Measurements from ENCODE around the gene SAXO1. TPM values are rescaled to one million over a fixed set of nuclear protein-coding genes. Genes with fewer than 3 reads are reported as not detected.

Gene SAXO1
- total RNA-seq, 4 donors from 2014 or later, result 0.20 TPM; not detected in 3

DNA sequence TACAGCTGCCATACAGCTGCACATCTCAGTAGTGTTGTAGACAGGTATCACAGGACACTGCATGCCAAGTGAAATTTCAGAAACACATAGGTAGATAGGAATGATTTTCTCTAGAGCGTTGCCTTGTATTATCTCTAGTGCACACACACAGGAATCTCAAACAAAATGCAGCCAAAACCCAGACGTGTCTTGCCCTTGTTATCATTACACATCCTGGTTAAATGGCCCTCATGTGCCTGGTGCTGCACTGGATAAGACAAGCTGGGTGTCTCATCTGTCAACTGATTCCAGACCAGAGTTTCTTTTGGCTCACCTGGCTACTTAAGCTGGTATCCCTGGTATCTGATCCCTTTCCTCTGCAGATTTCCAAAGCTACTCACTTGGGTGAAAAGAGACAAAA is 59.7 kb downstream of the SAXO1 start:
- ATAC-seq (no peak), DNase-seq (no peak)
- TF ChIP-seq, protein P1, sequence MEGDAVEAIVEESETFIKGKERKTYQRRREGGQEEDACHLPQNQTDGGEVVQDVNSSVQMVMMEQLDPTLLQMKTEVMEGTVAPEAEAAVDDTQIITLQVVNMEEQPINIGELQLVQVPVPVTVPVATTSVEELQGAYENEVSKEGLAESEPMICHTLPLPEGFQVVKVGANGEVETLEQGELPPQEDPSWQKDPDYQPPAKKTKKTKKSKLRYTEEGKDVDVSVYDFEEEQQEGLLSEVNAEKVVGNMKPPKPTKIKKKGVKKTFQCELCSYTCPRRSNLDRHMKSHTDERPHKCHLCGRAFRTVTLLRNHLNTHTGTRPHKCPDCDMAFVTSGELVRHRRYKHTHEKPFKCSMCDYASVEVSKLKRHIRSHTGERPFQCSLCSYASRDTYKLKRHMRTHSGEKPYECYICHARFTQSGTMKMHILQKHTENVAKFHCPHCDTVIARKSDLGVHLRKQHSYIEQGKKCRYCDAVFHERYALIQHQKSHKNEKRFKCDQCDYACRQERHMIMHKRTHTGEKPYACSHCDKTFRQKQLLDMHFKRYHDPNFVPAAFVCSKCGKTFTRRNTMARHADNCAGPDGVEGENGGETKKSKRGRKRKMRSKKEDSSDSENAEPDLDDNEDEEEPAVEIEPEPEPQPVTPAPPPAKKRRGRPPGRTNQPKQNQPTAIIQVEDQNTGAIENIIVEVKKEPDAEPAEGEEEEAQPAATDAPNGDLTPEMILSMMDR (IDR thresholded peaks at IDR 0.05 in 4 of 5, conservative IDR thresholded peaks at IDR 0.05 in 1 of 5), result no peak
- no peak for TF ChIP-seq POLR2A (IDR thresholded peaks at IDR 0.05)
- no peak overlapping the region for H3K27ac ChIP-seq
- intact Hi-C loops (cut with DNase I; ENCODE audit: low total_unique reads), result no loop called here
- H3K4me1 ChIP-seq, result no peaks in the 10 kb centered on the region
- no peaks in the 10 kb centered on the region for H3K36me3 ChIP-seq
- no peaks in the 10 kb centered on the region for H3K9me3 ChIP-seq
- H3K4me3 ChIP-seq, result no peak overlapping the region
- in situ Hi-C loops (cut with MboI; ENCODE audit: low sequenced_read_pairs in 4 of 4), result no loop called here
- no peaks in the 10 kb centered on the region for H3K27me3 ChIP-seq

DNA sequence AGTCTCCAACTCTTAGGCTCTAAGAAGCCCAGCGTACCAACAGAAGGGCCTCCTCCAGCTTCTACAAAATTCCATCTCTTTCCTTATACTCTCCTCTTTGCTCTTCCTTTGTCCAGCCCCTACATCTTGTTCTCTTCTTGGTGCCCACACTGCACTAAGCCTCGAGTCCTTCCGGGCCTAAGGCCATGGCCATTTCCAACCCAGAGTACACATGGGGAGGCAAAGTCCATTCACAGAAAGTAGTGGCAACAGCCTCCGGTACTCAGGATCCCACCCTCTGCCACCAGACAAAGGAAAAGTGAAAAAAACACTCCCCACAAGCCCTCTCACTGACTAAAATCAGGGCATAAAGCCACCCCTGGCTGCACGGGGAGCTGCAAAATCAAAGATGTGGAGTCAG is 60.3 kb downstream of the SAXO1 start:
- Histone ChIP-seq H3K27ac (no peak overlapping the region), H3K4me3 (no peak overlapping the region), H3K9me3 (no peaks in the 10 kb centered on the region), H3K4me1 (no peaks in the 10 kb centered on the region), H3K27me3 (no peaks in the 10 kb centered on the region), H3K36me3 (no peaks in the 10 kb centered on the region)
- ATAC-seq, result no peak
- TF ChIP-seq POLR2A (IDR thresholded peaks at IDR 0.05), result no peak
- TF ChIP-seq, protein P1 (IDR thresholded peaks at IDR 0.05 in 4 of 5, conservative IDR thresholded peaks at IDR 0.05 in 1 of 5), result no peak
- in situ Hi-C loops (cut with MboI; ENCODE audit: low sequenced_read_pairs in 4 of 4) (no loop called here), intact Hi-C loops (cut with DNase I; ENCODE audit: low total_unique reads) (no loop called here)
- DNase-seq, result no peak

DNA sequence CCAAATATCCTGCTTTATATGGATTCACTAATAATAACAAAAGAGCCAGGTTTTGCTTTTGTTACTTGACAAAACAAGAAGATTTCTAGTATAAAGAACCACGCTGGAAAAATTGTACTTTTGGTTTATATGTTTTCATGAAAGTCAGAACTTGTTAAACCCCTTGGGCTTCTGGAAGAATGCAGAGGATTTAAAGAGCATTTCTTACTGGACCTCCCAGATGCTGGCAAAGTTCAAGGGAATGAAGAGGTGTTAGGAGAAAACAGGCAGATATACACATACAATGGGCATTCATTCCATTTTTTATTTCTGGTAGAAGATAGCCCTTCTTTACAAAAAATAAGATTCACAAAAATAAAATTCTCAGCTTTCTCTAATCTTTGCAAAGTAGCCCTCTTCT is 61.1 kb downstream of the SAXO1 start:
- Histone ChIP-seq H3K4me1 (no peaks in the 10 kb centered on the region), H3K27me3 (no peaks in the 10 kb centered on the region), H3K36me3 (no peaks in the 10 kb centered on the region), H3K4me3 (no peak overlapping the region), H3K9me3 (no peaks in the 10 kb centered on the region), H3K27ac (no peak overlapping the region)
- DNase-seq (no peak), ATAC-seq (no peak)
- TF ChIP-seq, protein P1 (IDR thresholded peaks at IDR 0.05 in 4 of 5, conservative IDR thresholded peaks at IDR 0.05 in 1 of 5), result no peak
- no peak for TF ChIP-seq POLR2A (IDR thresholded peaks at IDR 0.05)
- intact Hi-C loops (cut with DNase I; ENCODE audit: low total_unique reads) (no loop called here), in situ Hi-C loops (cut with MboI; ENCODE audit: low sequenced_read_pairs in 4 of 4) (no loop called here)

DNA sequence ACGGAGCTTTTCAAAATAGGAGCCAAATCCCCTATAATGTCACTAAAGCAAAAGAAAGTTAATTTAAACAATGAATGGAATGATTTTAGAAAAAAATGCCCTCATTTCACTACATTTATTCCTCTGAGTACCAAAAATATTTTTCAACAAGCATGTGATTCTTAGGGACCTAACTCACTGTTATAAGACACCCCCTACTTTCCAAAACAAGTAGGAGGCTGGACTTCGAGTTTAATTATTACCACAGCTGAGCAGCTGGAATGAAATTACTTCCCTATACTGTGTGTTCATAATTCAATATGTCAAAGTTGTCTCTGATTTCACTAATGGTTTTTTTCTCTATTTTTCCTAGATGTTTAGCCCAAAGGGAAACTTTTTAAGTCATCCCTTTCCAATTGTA is 61.6 kb downstream of the SAXO1 start:
- no peak overlapping the region for H3K4me3 ChIP-seq
- TF ChIP-seq, protein P1 (IDR thresholded peaks at IDR 0.05 in 4 of 5, conservative IDR thresholded peaks at IDR 0.05 in 1 of 5), result no peak
- TF ChIP-seq POLR2A (IDR thresholded peaks at IDR 0.05), result no peak
- no peak for ATAC-seq
- no peaks in the 10 kb centered on the region for H3K4me1 ChIP-seq
- H3K36me3 ChIP-seq, result no peaks in the 10 kb centered on the region
- DNase-seq, result no peak
- no peak overlapping the region for H3K27ac ChIP-seq
- no peaks in the 10 kb centered on the region for H3K27me3 ChIP-seq
- in situ Hi-C loops (cut with MboI; ENCODE audit: low sequenced_read_pairs in 4 of 4) (no loop called here), intact Hi-C loops (cut with DNase I; ENCODE audit: low total_unique reads) (no loop called here)
- no peaks in the 10 kb centered on the region for H3K9me3 ChIP-seq

DNA sequence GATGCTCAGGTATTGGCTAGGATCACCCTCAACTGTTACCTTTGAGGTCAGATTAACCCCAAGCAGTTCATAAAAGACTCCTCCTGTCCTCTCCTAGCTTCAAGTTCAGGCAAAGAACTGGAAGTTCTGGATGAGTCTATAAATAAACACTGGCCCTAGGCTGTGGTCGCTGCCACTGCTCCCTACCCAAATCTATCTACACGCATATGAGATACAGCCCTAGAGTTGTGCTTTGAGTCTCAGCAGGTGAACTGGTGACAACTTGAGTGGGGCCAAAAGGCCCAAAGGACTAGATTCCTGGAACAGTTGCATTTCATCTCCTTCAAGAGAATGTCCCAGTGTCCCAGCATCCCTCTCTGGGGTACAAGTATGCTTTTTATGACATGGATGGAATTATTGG is 62.6 kb downstream of the SAXO1 start:
- TF ChIP-seq, protein P1 (IDR thresholded peaks at IDR 0.05 in 4 of 5, conservative IDR thresholded peaks at IDR 0.05 in 1 of 5), result no peak
- no peak for TF ChIP-seq POLR2A (IDR thresholded peaks at IDR 0.05)
- Histone ChIP-seq H3K36me3 (no peaks in the 10 kb centered on the region), H3K4me3 (no peak overlapping the region), H3K27me3 (no peaks in the 10 kb centered on the region), H3K9me3 (no peaks in the 10 kb centered on the region), H3K4me1 (no peaks in the 10 kb centered on the region), H3K27ac (no peak overlapping the region)
- intact Hi-C loops (cut with DNase I; ENCODE audit: low total_unique reads) (no loop called here), in situ Hi-C loops (cut with MboI; ENCODE audit: low sequenced_read_pairs in 4 of 4) (no loop called here)
- ATAC-seq (no peak), DNase-seq (no peak)
